ENCODE measurements around the gene LILRB4.

DNA sequence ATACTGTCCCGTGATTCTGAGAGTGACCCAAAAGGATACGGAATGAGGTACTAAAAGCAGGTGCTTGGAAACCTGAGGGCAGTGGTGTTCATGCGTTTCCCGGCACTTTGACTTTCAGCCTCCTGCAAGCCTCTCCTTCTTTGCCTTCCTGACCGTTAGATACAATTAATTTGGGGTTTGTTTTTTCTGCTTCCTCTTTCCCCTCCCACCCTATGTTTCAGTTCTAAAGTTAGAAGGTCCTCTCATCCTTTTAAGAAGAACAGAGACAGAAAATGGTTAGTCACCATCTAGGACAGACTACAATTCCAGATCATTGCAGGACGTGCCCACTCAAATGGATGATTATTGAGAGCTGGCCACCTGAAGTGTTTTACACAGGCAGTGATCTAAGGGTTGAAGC is 1.8 kb upstream of the LILRB4 start:
- TF ChIP-seq, protein P1, sequence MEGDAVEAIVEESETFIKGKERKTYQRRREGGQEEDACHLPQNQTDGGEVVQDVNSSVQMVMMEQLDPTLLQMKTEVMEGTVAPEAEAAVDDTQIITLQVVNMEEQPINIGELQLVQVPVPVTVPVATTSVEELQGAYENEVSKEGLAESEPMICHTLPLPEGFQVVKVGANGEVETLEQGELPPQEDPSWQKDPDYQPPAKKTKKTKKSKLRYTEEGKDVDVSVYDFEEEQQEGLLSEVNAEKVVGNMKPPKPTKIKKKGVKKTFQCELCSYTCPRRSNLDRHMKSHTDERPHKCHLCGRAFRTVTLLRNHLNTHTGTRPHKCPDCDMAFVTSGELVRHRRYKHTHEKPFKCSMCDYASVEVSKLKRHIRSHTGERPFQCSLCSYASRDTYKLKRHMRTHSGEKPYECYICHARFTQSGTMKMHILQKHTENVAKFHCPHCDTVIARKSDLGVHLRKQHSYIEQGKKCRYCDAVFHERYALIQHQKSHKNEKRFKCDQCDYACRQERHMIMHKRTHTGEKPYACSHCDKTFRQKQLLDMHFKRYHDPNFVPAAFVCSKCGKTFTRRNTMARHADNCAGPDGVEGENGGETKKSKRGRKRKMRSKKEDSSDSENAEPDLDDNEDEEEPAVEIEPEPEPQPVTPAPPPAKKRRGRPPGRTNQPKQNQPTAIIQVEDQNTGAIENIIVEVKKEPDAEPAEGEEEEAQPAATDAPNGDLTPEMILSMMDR (IDR thresholded peaks at IDR 0.05 in 2 of 3, conservative IDR thresholded peaks at IDR 0.05 in 1 of 3; ENCODE audit: borderline replicate concordance in 1 of 3, insufficient read depth in 1 of 3, low read depth in 2 of 3, low read length in 2 of 3): no peak
- TF ChIP-seq ZNF274 (IDR thresholded peaks at IDR 0.05; ENCODE audit: low read depth, low read length) (no peak), SIN3A (IDR thresholded peaks at IDR 0.05; ENCODE audit: low read depth) (no peak), POLR2A (IDR thresholded peaks at IDR 0.05; ENCODE audit: borderline replicate concordance, extremely low read depth, insufficient read depth, insufficient read length) (no peak), FOSL1 (IDR thresholded peaks at IDR 0.05; ENCODE audit: low read depth) (no peak), RAD21 (IDR thresholded peaks at IDR 0.05; ENCODE audit: low read depth) (no peak), EZH2 (IDR thresholded peaks at IDR 0.05) (no peak), EZH2phosphoT487 (IDR thresholded peaks at IDR 0.05; ENCODE audit: borderline replicate concordance) (no peak)
- TF ChIP-seq, protein P2, sequence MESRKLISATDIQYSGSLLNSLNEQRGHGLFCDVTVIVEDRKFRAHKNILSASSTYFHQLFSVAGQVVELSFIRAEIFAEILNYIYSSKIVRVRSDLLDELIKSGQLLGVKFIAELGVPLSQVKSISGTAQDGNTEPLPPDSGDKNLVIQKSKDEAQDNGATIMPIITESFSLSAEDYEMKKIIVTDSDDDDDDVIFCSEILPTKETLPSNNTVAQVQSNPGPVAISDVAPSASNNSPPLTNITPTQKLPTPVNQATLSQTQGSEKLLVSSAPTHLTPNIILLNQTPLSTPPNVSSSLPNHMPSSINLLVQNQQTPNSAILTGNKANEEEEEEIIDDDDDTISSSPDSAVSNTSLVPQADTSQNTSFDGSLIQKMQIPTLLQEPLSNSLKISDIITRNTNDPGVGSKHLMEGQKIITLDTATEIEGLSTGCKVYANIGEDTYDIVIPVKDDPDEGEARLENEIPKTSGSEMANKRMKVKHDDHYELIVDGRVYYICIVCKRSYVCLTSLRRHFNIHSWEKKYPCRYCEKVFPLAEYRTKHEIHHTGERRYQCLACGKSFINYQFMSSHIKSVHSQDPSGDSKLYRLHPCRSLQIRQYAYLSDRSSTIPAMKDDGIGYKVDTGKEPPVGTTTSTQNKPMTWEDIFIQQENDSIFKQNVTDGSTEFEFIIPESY (IDR thresholded peaks at IDR 0.05; ENCODE audit: extremely low read depth, insufficient replicate concordance, low read length): no peak
- TF ChIP-seq, protein P3, sequence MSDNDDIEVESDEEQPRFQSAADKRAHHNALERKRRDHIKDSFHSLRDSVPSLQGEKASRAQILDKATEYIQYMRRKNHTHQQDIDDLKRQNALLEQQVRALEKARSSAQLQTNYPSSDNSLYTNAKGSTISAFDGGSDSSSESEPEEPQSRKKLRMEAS (IDR thresholded peaks at IDR 0.05): no peak
- TF ChIP-seq, protein P4, sequence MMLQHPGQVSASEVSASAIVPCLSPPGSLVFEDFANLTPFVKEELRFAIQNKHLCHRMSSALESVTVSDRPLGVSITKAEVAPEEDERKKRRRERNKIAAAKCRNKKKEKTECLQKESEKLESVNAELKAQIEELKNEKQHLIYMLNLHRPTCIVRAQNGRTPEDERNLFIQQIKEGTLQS (IDR thresholded peaks at IDR 0.05): no peak

Data from HCT116 (cell line).